ENCODE data around the gene TLCD1.

DNA sequence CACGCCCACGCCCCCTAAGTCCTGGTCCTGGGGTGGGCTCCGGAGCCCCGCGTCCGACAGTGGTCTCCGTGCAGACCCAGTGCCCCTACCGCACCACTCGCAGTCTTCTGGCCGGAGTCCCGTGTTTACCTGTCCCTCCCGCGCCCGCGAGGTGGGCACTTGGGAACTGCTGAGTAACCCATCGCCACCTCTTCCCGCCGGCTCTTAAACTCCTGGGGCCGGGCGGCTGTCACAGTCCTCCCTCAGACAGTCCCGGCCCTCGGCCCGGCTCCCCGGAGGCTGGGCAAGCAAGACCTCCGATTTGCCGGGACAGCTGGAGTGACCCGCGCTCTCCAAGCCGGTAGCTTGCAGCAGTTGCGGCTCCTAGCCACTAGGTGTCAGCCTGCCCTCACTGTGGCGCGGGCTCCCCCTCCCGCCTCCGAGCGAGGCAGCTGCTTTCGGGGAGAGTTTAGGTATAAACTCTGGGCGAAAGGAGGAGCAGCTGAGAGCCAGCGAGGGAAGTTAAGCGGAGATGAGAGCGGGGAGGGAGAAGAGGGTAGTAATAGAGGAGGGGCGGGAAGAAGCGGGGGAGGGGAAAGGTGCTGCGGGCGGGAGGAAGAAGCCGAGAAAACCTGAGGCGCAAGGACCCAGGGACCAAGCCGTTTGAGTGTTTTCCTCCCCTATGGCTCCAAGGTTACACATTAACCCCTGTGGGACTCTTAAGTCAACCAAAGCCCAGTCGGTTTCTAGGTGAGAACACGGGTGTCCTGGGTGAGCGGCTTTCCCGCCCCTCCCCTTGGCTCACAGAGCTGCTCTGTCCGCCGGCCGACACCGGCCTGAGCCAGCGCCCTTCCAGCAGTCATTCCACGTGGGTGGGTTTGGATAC, 826 bp upstream of the TLCD1 start:
- TF ChIP-seq POLR2A (IDR thresholded peaks at IDR 0.05) = peak in 2 of 3 donors; percentile 37 to 53
- TF ChIP-seq, protein P1, sequence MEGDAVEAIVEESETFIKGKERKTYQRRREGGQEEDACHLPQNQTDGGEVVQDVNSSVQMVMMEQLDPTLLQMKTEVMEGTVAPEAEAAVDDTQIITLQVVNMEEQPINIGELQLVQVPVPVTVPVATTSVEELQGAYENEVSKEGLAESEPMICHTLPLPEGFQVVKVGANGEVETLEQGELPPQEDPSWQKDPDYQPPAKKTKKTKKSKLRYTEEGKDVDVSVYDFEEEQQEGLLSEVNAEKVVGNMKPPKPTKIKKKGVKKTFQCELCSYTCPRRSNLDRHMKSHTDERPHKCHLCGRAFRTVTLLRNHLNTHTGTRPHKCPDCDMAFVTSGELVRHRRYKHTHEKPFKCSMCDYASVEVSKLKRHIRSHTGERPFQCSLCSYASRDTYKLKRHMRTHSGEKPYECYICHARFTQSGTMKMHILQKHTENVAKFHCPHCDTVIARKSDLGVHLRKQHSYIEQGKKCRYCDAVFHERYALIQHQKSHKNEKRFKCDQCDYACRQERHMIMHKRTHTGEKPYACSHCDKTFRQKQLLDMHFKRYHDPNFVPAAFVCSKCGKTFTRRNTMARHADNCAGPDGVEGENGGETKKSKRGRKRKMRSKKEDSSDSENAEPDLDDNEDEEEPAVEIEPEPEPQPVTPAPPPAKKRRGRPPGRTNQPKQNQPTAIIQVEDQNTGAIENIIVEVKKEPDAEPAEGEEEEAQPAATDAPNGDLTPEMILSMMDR (IDR thresholded peaks at IDR 0.05) = peak; percentile 99 to 100 (median 100)

Data from body of pancreas (tissue), 4 donors.